IMR-90 (cell line): ENCODE measurements around the gene WDR70. TPM values are rescaled to one million over a fixed set of nuclear protein-coding genes. Genes with fewer than 3 reads are reported as not detected.

ENCODE experiments used
- ATAC-seq: fragments of 200-7000 bp; cut with Tn5 transposase; 2 replicates; pipeline ENCODE4 v1.9.1; 2020; ENCODE audit warnings: low read depth, mild to moderate bottlenecking, moderate library complexity
- BruUV-seq: library from RNA; stranded (reverse); fragments of 400-500 nt; replicated peaks from 2 replicates; lab custom pipeline; 2021; lab: Mats Ljungman, UMichigan
- CTCF ChIA-PET: fragments of 300-600 bp; formaldehyde crosslinking; extraction: SDS; loops from one replicate; lab custom pipeline; 2021; ENCODE audit warnings: antibody characterized with exemption; lab: Yijun Ruan, JAX
- POLR2A ChIA-PET: fragments of 300-600 bp; sonication (Branson Sonifier 250); formaldehyde crosslinking; loops from one replicate; lab custom pipeline; 2022; ENCODE audit warnings: antibody characterized with exemption; ENCODE audit not compliant: unreplicated experiment; lab: Charles Lee
- DNase-seq: peaks from one replicate; pipeline ENCODE4 v3.0.0; 2013
- H2AFZ ChIP-seq: replicated peaks from 2 replicates; pipeline ENCODE3; 2013; ENCODE audit warnings: low read length, mild to moderate bottlenecking; ENCODE audit not compliant: poor library complexity
- H2AK5ac ChIP-seq: 2 replicates; pipeline ENCODE4 v1.6.1; 2013; ENCODE audit warnings: low read depth, low read length, inconsistent platforms
- H2AK9ac ChIP-seq: replicated peaks from 2 replicates; pipeline ENCODE3; 2013; ENCODE audit warnings: mild to moderate bottlenecking, low read depth, low read length, moderate library complexity; ENCODE audit not compliant: poor library complexity
- H2BK120ac ChIP-seq: 2 replicates; pipeline ENCODE4 v1.6.1; 2013; ENCODE audit warnings: low read depth, low read length, inconsistent platforms
- H2BK15ac ChIP-seq: 3 replicates; pipeline ENCODE4 v1.6.1; 2013; ENCODE audit warnings: low read depth, low read length, inconsistent platforms
- H2BK20ac ChIP-seq: 2 replicates; pipeline ENCODE4 v1.6.1; 2013; ENCODE audit warnings: low read depth, mild to moderate bottlenecking, inconsistent platforms, low read length, moderate library complexity
- H2BK5ac ChIP-seq: 2 replicates; pipeline ENCODE4 v1.6.1; 2013; ENCODE audit warnings: mild to moderate bottlenecking, low read depth, low read length, inconsistent platforms; ENCODE audit not compliant: poor library complexity, severe bottlenecking
- H3K14ac ChIP-seq: replicated peaks from 2 replicates; pipeline ENCODE4 v1.6.1; 2013; ENCODE audit warnings: low read depth, low read length, inconsistent platforms
- H3K18ac ChIP-seq: 2 replicates; pipeline ENCODE4 v1.6.1; 2013; ENCODE audit warnings: low read depth, low read length, control low read depth
- H3K23ac ChIP-seq: 2 replicates; pipeline ENCODE4 v1.6.1; 2013; ENCODE audit warnings: low read depth, low read length, inconsistent platforms
- H3K27ac ChIP-seq: 2 replicates; pipeline ENCODE4 v1.5.1; 2013; ENCODE audit warnings: mild to moderate bottlenecking, control low read depth, low read length; ENCODE audit not compliant: insufficient read depth
- H3K27me3 ChIP-seq: 2 replicates; pipeline ENCODE4 v1.6.1; 2013; ENCODE audit warnings: low read length; ENCODE audit not compliant: control insufficient read depth, insufficient read depth
- H3K36me3 ChIP-seq: 2 replicates; pipeline ENCODE4 v1.6.1; 2013; ENCODE audit warnings: low read length, mixed read lengths; ENCODE audit not compliant: control insufficient read depth, insufficient read depth
- H3K4ac ChIP-seq: 2 replicates; pipeline ENCODE4 v1.6.1; 2013; ENCODE audit warnings: low read depth, low read length, inconsistent platforms
- H3K4me1 ChIP-seq: 2 replicates; pipeline ENCODE4 v1.6.1; 2013; ENCODE audit warnings: low read length, mixed read lengths; ENCODE audit not compliant: control insufficient read depth, insufficient read depth
- H3K4me2 ChIP-seq: 2 replicates; pipeline ENCODE4 v1.6.1; 2013; ENCODE audit warnings: low read depth, mild to moderate bottlenecking, control low read depth, low read length, moderate library complexity
- H3K4me3 ChIP-seq: 2 replicates; pipeline ENCODE4 v1.5.1; 2013; ENCODE audit warnings: low read depth, mild to moderate bottlenecking, control low read depth, low read length, moderate library complexity; ENCODE audit not compliant: insufficient read depth
- H3K56ac ChIP-seq: 2 replicates; pipeline ENCODE4 v1.6.1; 2013; ENCODE audit warnings: low read length, inconsistent platforms; ENCODE audit not compliant: insufficient read depth; ENCODE audit errors: extremely low read depth
- H3K79me1 ChIP-seq, 2 experiments: 2 replicates each; pipeline ENCODE4 v1.6.1; 2013; ENCODE audit warnings: low read length in 2 of 2, inconsistent platforms in 1 of 2, low read depth in 1 of 2
- H3K9ac ChIP-seq: 2 replicates; pipeline ENCODE4 v1.6.1; 2013; ENCODE audit warnings: low read depth, low read length, control low read depth
- H3K9me1 ChIP-seq: 2 replicates; pipeline ENCODE4 v1.6.1; 2013; ENCODE audit warnings: low read length, inconsistent platforms; ENCODE audit not compliant: insufficient read depth
- H3K9me3 ChIP-seq: 2 replicates; pipeline ENCODE4 v1.6.1; 2013; ENCODE audit warnings: low read length; ENCODE audit not compliant: control insufficient read depth, insufficient read depth
- H4K20me1 ChIP-seq: 2 replicates; pipeline ENCODE4 v1.6.1; 2013; ENCODE audit warnings: low read length, inconsistent platforms; ENCODE audit not compliant: insufficient read depth
- H4K5ac ChIP-seq: 2 replicates; pipeline ENCODE4 v1.6.1; 2013; ENCODE audit warnings: mild to moderate bottlenecking, low read depth, low read length, control low read depth
- H4K8ac ChIP-seq, 2 experiments: 2 replicates each; pipeline ENCODE4 v1.6.1; 2013; ENCODE audit warnings: low read depth in 2 of 2, low read length in 2 of 2, control low read depth in 1 of 2, inconsistent platforms in 1 of 2
- H4K91ac ChIP-seq: 2 replicates; pipeline ENCODE4 v1.6.1; 2013; ENCODE audit warnings: low read depth, low read length, inconsistent platforms; ENCODE audit not compliant: insufficient read depth
- ELK1 ChIP-seq: fragments of 150-350 bp; IDR thresholded peaks from 2 replicates; pipeline ENCODE4 v1.6.1; 2016; ENCODE audit warnings: low read depth, mild to moderate bottlenecking, low read length, moderate library complexity, borderline replicate concordance
- NFE2L2 ChIP-seq: fragments of 150-350 bp; IDR thresholded peaks from 2 replicates; pipeline ENCODE4 v1.6.1; 2016; ENCODE audit warnings: low read depth, mild to moderate bottlenecking, low read length
- POLR2A ChIP-seq: IDR thresholded peaks from 2 replicates; pipeline ENCODE4 v1.6.1; 2012; ENCODE audit warnings: mild to moderate bottlenecking, low read depth, low read length
- RAD21 ChIP-seq: IDR thresholded peaks from 2 replicates; pipeline ENCODE4 v1.6.1; 2012; ENCODE audit warnings: low read length, improper control_type of control experiment
- WGBS, 2 experiments: methylation state at CpG; one replicate each; pipeline versions ENCODE4 v1.1.5 to v1.1.7; 2013; ENCODE audit warnings: missing lambda C conversion rate in 2 of 2; ENCODE audit not compliant: insufficient read length in 1 of 2; ENCODE audit errors: extremely low coverage in 2 of 2; 5-methylcytosine and 5-hydroxymethylcytosine counted together
- dilution Hi-C: fragments of 300-500 bp; cut with HindIII; formaldehyde crosslinking; loops from one replicate; pipeline ENCODE4 v1.14.3; 2018; ENCODE audit warnings: low sequenced_read_pairs; ENCODE audit not compliant: unreplicated experiment
- in situ Hi-C: fragments of 300-500 bp; cut with MboI; formaldehyde crosslinking; loops from 3 replicates; pipeline ENCODE4 v1.14.3; 2019; ENCODE audit warnings: low sequenced_read_pairs, inconsistent platforms, mixed read lengths
- intact Hi-C: fragments of 100-400 bp; cut with micrococcal nuclease; formaldehyde crosslinking; loops from 2 replicates; pipeline ENCODE4 v1.10.0; 2022
- polyA plus RNA-seq, 3 experiments: library from polyadenylated mRNA; depleted of rRNA; stranded (reverse); fragments of >200 nt; gene quantifications; 2 replicates each; pipeline ENCODE4 v1.2.3, GENCODE V29; 2012; ENCODE audit warnings: low replicate concordance in 1 of 3
- total RNA-seq: library from RNA; depleted of rRNA; stranded (reverse); fragments of >200 nt; gene quantifications from 2 replicates; pipeline ENCODE4 v1.2.3, GENCODE V29; 2012

WDR70 gene
- total and polyA plus RNA-seq, 2 of the 4 experiments (the other 2 are of a cell fraction): 16.7 to 29.9 TPM

- Histone ChIP-seq H4K8ac (no peak overlapping the region), H4K5ac (no peak overlapping the region), H3K4me2 (no peak overlapping the region), H2BK5ac (no peak overlapping the region), H4K20me1 (no peaks in the 10 kb centered on the region), H2AK9ac (no peak overlapping the region), H3K4me3 (no peak overlapping the region), H3K56ac (no peak overlapping the region), H3K27ac (no peak overlapping the region), H2BK20ac (no peak overlapping the region), H3K79me1 (0 out of 4 replicates have a peak, but pooled peaks cover 0 to 2% of the 10 kb centered on the region in 2 experiments), H3K9ac (no peak overlapping the region), H2AFZ (no peak overlapping the region), H4K91ac (no peak overlapping the region), H2BK15ac (no peak overlapping the region; the same call in 2 of the 3 replicates), H2AK5ac (no peak overlapping the region), H2BK120ac (no peak overlapping the region), H3K18ac (no peak overlapping the region), H3K4ac (no peak overlapping the region), H3K14ac (no peak overlapping the region), H3K4me1 (peaks cover 18% of the 10 kb centered on the region), H3K27me3 (no peaks in the 10 kb centered on the region), H3K23ac (no peak overlapping the region), H3K9me3 (no peaks in the 10 kb centered on the region), H3K36me3 (no peaks in the 10 kb centered on the region), H3K9me1 (no peaks in the 10 kb centered on the region; the same call in 1 of the 2 replicates)
- in situ Hi-C loops: no loop called here
- ChIA-PET POLR2A (no interaction called here), CTCF (no interaction called here)
- intact Hi-C loops: no loop called here
- DNase-seq: no peak
- no peak for ATAC-seq
- no CpG with 5 or more reads among the region's 2 CpGs for WGBS, 2 experiments
- BruUV-seq: no TSS peak
- TF ChIP-seq ELK1 (no peak), RAD21 (no peak), POLR2A (no peak), NFE2L2 (no peak)
- dilution Hi-C loops: no loop called here
These were observed 357.3 kb downstream of the WDR70 start for GRCh38 chr5:37736397-37736796.
